ENCODE measurements around the gene MATN3. TPM values are rescaled to one million over a fixed set of nuclear protein-coding genes. Genes with fewer than 3 reads are reported as not detected.

Gene MATN3
- total RNA-seq, 1 experiment from 2014 or later: 13.5 TPM

- Histone ChIP-seq H2AFZ (ENCODE audit: low read length) (no peak overlapping the region), H4K8ac (replicated peaks; ENCODE audit: insufficient read length, low read depth, low read length) (no peak overlapping the region), H3K27me3 (ENCODE audit: insufficient read depth, low read length) (no peaks in the 10 kb centered on the region), H2AK5ac (ENCODE audit: insufficient read length, low read length) (no peak overlapping the region), H2BK120ac (ENCODE audit: low read depth, low read length, poor library complexity, severe bottlenecking) (no peak overlapping the region), H4K5ac (ENCODE audit: insufficient read length, low read depth, low read length) (no peak overlapping the region), H3K23ac (ENCODE audit: insufficient read length, low read depth, low read length) (no peak overlapping the region), H3K9me3 (ENCODE audit: control insufficient read depth, low read depth, low read length) (peaks cover 9% of the 10 kb centered on the region), H3K4me1 (ENCODE audit: insufficient read depth, low read length) (no peaks in the 10 kb centered on the region), H2BK5ac (ENCODE audit: insufficient read length, low read length) (no peak overlapping the region), H3K4me2 (ENCODE audit: insufficient read depth, insufficient read length, low read length) (no peak overlapping the region), H3K14ac (ENCODE audit: insufficient read depth, low read length) (no peak overlapping the region), H3K18ac (ENCODE audit: insufficient read length, low read depth, low read length) (no peak overlapping the region), H3K56ac (ENCODE audit: insufficient read length, low read depth, low read length) (no peak overlapping the region), H3T11ph (ENCODE audit: low read length) (no peak overlapping the region), H3K79me1 (ENCODE audit: insufficient read depth, low read depth, low read length, poor library complexity, severe bottlenecking) (no peaks in the 10 kb centered on the region), H2BK12ac (ENCODE audit: insufficient read length, low read depth, low read length) (no peak overlapping the region), H3K27ac (ENCODE audit: insufficient read length, low read depth, low read length) (no peak overlapping the region), H4K20me1 (ENCODE audit: control insufficient read depth, insufficient read depth, insufficient read length) (no peaks in the 10 kb centered on the region), H2BK20ac (ENCODE audit: low read depth, low read length, poor library complexity, severe bottlenecking) (no peak overlapping the region), H3K9ac (ENCODE audit: extremely low read depth, insufficient read length, low read length) (no peak overlapping the region), H3K23me2 (ENCODE audit: insufficient read length, low read depth, low read length, poor library complexity, severe bottlenecking) (no peaks in the 10 kb centered on the region), H4K91ac (ENCODE audit: insufficient read length, low read depth, low read length) (no peak overlapping the region), H2BK15ac (ENCODE audit: low read depth, low read length) (no peak overlapping the region), H3K4ac (ENCODE audit: low read depth, low read length) (no peak overlapping the region), H3K79me2 (ENCODE audit: insufficient read depth, low read length) (no peaks in the 10 kb centered on the region)
- no peaks in the 10 kb centered on the region; the same call in none of the 2 replicates for H3K27me3 Mint-ChIP-seq (ENCODE audit: low read depth)
- DNase-seq: no peak
- H3K36me3 Mint-ChIP-seq (ENCODE audit: insufficient read depth in 1 of 3, low read depth in 3 of 3): peaks cover 33 to 51% (median 38%) of the 10 kb centered on the region in 3 experiments
- no CpG with 5 or more reads among the region's 3 CpGs for WGBS (ENCODE audit: extremely low coverage, insufficient read length, low lambda C conversion rate)
- H3K9me3 Mint-ChIP-seq: peaks cover 22% of the 10 kb centered on the region in 2 experiments
- H3K4me1 Mint-ChIP-seq: no peaks in the 10 kb centered on the region
- H3K27ac Mint-ChIP-seq: no peak overlapping the region
- TF ChIP-seq CTCF (conservative IDR thresholded peaks at IDR 0.05): no peak
- no peak overlapping the region for H3K4me3 Mint-ChIP-seq
These were observed 12.8 kb upstream of the MATN3 start for GRCh38 chr2:20025065-20025786.

All from H9 (cell line).